Left lung (tissue), 10 donors: ENCODE results near the gene SMYD4. TPM values are rescaled to one million over a fixed set of nuclear protein-coding genes. Genes with fewer than 3 reads are reported as not detected.
"Not testable (repeated sequence)": the region's sequence is repeated elsewhere in the genome, so short reads cannot be mapped to it uniquely, and the experiment has no call there.

Experiments
- ATAC-seq: fragments of 200-7000 bp; cut with Tn5 transposase; one replicate; pipeline ENCODE4 v1.9.1; 2020; ENCODE audit warnings: moderate library complexity
- DNase-seq, 4 donors: peaks; one replicate each; pipeline ENCODE4 v3.0.0-alpha.2; 2013 to 2020
- H3K27ac ChIP-seq, 2 donors: fragments of 200-600 bp; sonication (generic) in 1 of 2; one replicate each; pipeline versions ENCODE4 v1.5.0 to v1.8.0; 2020 to 2021
- H3K27me3 ChIP-seq, 2 donors: fragments of 200-600 bp; sonication (generic) in 1 of 2; one replicate each; pipeline versions ENCODE4 v1.5.0 to v1.8.0; 2020 to 2021
- H3K36me3 ChIP-seq, 2 donors: fragments of 200-600 bp; sonication (generic) in 1 of 2; one replicate each; pipeline versions ENCODE4 v1.5.0 to v1.8.0; 2020 to 2021
- H3K4me1 ChIP-seq, 2 donors: fragments of 200-600 bp; one replicate each; pipeline ENCODE4 v1.8.0; 2021
- H3K4me3 ChIP-seq, 2 donors: fragments of 200-600 bp; sonication (generic) in 1 of 2; one replicate each; pipeline versions ENCODE4 v1.5.0 to v1.8.0; 2020 to 2021; ENCODE audit warnings: mild to moderate bottlenecking in 1 of 2
- H3K9me3 ChIP-seq, 2 donors: fragments of 200-600 bp; sonication (generic) in 1 of 2; one replicate each; pipeline versions ENCODE4 v1.5.0 to v1.8.0; 2020 to 2021
- intact Hi-C, 2 donors: fragments of 100-400 bp; cut with DNase I; formaldehyde crosslinking; loops; one replicate each; pipeline versions ENCODE4 v1.11.2 to v1.14.2; 2022
- polyA plus RNA-seq, 6 donors: library from polyadenylated mRNA; unstranded; fragments of 120-200 nt; gene quantifications; one replicate each; pipeline ENCODE4 v1.2.1, GENCODE V29; 2013; ENCODE audit not compliant: insufficient read length in 6 of 6
- total RNA-seq, 2 donors: library from RNA; stranded (reverse); fragmentation: NEBNext Ultra II Directional; extraction: Animal tissue kit (Norgen Biotek cat#: 25700); gene quantifications; one replicate each; pipeline ENCODE4 v1.2.1, GENCODE V29; 2021
- TF ChIP-seq, protein P1 (sequence below), 2 donors: fragments of 200-600 bp; sonication (generic) in 1 of 2; IDR thresholded peaks; one replicate each; pipeline versions ENCODE4 v1.5.0 to v1.8.0; 2021; ENCODE audit warnings: antibody characterized with exemption in 2 of 2
- donor health status: DM: no; HTN: yes; CAD: no.
- donor health status: DM: no; HTN: no; CAD: no.

The SMYD4 gene
- total and polyA plus RNA-seq, 8 donors: 13.3 to 24.7 (median 21.2) TPM

DNA sequence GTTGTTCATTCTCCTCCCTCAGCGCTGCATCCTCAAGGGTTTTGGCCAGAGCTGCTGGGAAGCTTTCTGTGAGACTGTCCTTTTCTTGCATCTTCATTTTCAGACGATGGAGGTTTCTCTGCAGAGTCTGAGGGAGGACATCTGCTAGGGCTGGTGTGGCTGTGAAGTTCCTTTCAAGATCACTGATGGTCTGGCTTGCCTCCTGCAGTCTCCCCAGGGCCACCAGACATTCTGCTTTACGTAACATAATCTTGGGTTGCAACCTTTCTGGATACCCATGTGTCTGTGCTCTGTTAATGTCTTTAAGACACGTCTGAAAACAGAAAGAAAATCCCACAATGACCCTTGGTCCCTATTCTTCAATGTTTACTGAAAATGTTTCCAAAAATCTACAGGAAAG is 29.0 kb downstream of the SMYD4 start:
- peaks cover 0 to 50% of the 10 kb centered on the region in 2 donors for H3K36me3 ChIP-seq
- DNase-seq (no peak), ATAC-seq (no peak)
- intact Hi-C loops: no loop called here
- H3K4me1 ChIP-seq: no peaks in the 10 kb centered on the region
- H3K9me3 ChIP-seq: no peaks in the 10 kb centered on the region
- no peak overlapping the region for H3K27ac ChIP-seq
- no peak overlapping the region for H3K4me3 ChIP-seq
- H3K27me3 ChIP-seq: no peaks in the 10 kb centered on the region
- TF ChIP-seq, protein P1, sequence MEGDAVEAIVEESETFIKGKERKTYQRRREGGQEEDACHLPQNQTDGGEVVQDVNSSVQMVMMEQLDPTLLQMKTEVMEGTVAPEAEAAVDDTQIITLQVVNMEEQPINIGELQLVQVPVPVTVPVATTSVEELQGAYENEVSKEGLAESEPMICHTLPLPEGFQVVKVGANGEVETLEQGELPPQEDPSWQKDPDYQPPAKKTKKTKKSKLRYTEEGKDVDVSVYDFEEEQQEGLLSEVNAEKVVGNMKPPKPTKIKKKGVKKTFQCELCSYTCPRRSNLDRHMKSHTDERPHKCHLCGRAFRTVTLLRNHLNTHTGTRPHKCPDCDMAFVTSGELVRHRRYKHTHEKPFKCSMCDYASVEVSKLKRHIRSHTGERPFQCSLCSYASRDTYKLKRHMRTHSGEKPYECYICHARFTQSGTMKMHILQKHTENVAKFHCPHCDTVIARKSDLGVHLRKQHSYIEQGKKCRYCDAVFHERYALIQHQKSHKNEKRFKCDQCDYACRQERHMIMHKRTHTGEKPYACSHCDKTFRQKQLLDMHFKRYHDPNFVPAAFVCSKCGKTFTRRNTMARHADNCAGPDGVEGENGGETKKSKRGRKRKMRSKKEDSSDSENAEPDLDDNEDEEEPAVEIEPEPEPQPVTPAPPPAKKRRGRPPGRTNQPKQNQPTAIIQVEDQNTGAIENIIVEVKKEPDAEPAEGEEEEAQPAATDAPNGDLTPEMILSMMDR (IDR thresholded peaks at IDR 0.05): no peak

DNA sequence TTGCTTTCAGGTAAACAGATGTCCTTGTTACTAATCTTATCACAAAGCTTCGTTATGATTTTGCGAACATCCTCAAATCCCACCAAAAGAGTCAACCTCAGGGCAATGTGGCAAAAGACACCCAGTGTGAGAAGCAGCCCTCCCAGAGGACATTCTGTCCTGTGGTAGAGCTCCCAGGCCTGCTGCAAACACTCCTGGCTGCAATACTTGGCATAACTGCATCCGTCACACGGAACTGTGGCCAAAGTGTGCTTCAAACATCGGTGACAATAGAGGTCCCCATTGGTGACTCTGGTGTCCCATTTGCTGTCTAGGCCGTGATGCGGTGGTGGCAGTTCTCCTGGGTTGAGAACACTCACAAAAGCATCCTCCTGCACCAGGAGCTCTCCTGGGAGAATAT is 29.5 kb downstream of the SMYD4 start:
- no peaks in the 10 kb centered on the region for H3K27me3 ChIP-seq
- intact Hi-C loops: no loop called here
- TF ChIP-seq, protein P1 (IDR thresholded peaks at IDR 0.05): no peak
- no peak for DNase-seq
- H3K27ac ChIP-seq: no peak overlapping the region
- no peaks in the 10 kb centered on the region for H3K4me1 ChIP-seq
- no peaks in the 10 kb centered on the region for H3K9me3 ChIP-seq
- ATAC-seq: no peak
- H3K36me3 ChIP-seq: peaks cover 0 to 50% of the 10 kb centered on the region in 2 donors
- no peak overlapping the region for H3K4me3 ChIP-seq

DNA sequence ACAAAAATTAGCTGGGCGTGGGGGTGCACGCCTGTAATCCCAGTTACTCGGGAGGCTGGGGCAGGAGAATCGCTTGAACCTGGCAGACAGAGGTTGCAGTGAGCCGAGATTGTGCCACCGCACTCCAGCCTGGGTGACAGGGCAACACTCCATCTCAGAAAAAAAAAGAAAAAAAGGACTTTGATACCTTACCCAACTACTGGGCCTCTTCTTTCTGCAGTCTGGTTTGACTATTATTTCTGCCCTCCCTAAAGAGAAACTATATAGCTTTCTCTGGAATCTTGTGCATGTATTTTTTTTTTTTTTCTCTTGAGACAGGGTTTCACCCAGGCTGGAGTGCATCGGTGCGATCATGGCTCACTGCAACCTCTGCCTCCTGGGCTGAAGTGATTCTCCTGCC is 31.9 kb downstream of the SMYD4 start:
- H3K4me1 ChIP-seq, H3K27ac ChIP-seq, ATAC-seq, H3K27me3 ChIP-seq, H3K9me3 ChIP-seq, H3K4me3 ChIP-seq, intact Hi-C loops, DNase-seq: not testable (repeated sequence)
- H3K36me3 ChIP-seq: peaks cover 0 to 34% of the 10 kb centered on the region in 2 donors

GRCh38 chr17:1797323-1797722 is 32.4 kb downstream of the SMYD4 start:
- Histone ChIP-seq H3K4me3 (no peak overlapping the region), H3K9me3 (no peaks in the 10 kb centered on the region), H3K4me1 (no peaks in the 10 kb centered on the region), H3K36me3 (peaks cover 0 to 32% of the 10 kb centered on the region in 2 donors), H3K27ac (no peak overlapping the region), H3K27me3 (no peaks in the 10 kb centered on the region)
- intact Hi-C loops: no loop called here
- TF ChIP-seq, protein P1 (IDR thresholded peaks at IDR 0.05): no peak
- no peak for ATAC-seq
- no peak for DNase-seq

- H3K4me1 ChIP-seq: no peaks in the 10 kb centered on the region
- intact Hi-C loops: no loop called here
- no peaks in the 10 kb centered on the region for H3K27me3 ChIP-seq
- TF ChIP-seq, protein P1 (IDR thresholded peaks at IDR 0.05): no peak
- ATAC-seq: no peak
- H3K27ac ChIP-seq: no peak overlapping the region
- H3K9me3 ChIP-seq: no peaks in the 10 kb centered on the region
- no peak for DNase-seq
- H3K36me3 ChIP-seq: peaks cover 0 to 36% of the 10 kb centered on the region in 2 donors
- no peak overlapping the region for H3K4me3 ChIP-seq
These were observed 32.9 kb downstream of the SMYD4 start for GRCh38 chr17:1796800-1797199.

DNA sequence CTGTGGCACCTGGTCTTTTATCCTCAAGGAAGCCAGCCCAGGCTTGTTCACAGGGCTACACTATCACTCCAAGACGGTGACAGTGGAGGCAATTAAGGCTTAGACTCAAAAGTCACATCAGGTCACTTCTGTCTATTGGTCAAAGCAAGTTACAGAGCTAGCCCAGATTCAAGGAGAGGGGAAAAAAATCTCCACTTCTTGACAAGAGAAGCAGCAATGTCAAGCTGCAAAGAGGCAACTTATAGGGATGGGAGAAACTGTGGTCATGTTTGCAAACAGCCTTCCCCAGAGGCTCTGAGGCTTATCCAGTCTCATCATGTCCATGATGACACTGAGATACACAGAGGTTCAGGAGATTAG is 36.3 kb downstream of the SMYD4 start:
- intact Hi-C loops: no loop called here
- TF ChIP-seq, protein P1 (IDR thresholded peaks at IDR 0.05): no peak
- Histone ChIP-seq H3K27ac (no peak overlapping the region), H3K36me3 (peaks cover 0 to 15% of the 10 kb centered on the region in 2 donors), H3K4me1 (no peaks in the 10 kb centered on the region), H3K9me3 (no peaks in the 10 kb centered on the region), H3K4me3 (no peak overlapping the region), H3K27me3 (no peaks in the 10 kb centered on the region)
- ATAC-seq (no peak), DNase-seq (no peak)
